ENCODE data around the gene LTK.

LTK gene

DNA sequence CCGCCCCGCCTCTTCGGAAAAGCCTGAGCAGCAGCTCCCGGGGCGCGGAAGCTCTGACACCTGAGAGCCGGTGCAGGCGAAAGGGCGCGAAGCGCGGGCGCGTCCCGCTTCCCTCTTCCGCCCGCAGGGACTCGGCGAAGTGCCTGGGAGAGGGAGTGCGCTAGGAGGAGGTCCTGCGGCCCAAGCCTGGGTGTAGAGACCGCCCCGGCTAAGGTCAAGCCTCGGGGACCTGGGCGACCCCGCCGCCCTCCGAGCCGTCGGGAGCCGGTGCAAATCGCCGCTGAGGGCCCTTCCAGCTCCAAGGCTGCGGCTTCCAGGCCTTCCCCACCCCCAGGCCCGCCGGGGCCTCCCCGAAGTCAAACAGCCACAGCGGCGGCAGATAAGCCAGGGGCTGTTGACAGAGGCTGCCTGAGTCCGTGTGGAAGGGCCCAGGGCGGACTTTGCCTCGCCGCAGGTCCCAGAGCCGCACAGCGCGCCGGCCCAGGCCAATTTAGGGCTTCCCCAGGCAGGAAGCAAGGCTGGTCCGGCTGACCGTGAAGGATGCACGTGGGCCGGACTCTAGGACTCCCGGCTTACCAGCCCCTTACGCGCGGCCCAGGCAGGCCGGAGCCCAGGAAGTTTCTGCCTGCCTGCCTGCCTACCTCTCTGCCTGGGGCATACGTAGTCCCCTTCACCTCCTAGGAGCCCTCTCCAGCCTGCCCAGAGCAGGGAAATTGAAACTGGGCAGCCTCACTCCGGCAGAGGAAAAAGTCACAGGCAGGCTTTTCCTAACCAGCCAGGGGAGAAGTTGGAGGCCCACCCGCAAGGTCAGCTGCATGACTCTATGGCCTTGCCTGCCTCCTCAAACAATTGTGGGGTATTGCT is 17.7 kb downstream of the LTK start:
- DNase-seq = no peak

DNA sequence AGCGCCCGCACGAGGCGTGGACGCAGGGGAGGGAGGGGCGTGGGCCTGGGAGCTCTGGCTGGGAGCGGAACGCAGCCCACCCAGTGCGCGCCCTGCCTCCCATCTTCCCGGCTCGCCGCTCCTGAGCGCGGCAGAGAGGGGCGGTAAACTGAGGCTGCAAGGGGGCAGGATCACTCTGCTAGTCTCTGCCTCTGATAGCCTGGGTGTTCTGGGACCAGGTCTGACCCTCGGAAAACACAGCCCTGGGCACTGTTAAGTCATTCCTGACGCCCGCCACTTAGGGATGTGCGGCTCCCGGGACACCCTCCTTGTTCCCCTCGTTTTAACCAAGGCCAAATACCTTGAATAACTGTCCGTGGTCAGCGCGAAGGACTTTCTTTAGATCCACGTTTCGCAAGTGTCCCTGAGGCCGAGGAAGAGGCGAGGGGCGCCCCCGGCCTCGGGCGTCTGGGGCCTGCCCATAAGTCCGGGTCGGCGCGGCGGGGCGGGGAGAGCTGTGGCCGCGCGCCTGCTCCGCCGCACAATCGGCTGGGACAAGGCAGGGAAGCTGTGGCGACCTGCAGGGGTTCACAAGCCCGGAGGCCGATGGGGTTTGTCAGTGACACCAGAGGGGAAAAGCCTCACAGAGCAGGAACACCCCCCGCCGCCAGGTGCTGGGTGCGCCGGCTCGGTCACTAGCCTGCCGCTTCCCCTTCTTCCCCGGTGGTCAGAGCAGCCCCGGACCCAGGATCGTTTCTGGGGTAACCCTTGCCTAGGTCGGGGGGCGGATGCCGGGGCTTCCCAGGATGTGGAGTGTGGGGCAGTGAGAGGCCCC is 18.5 kb downstream of the LTK start:
- no peak for DNase-seq

DNA sequence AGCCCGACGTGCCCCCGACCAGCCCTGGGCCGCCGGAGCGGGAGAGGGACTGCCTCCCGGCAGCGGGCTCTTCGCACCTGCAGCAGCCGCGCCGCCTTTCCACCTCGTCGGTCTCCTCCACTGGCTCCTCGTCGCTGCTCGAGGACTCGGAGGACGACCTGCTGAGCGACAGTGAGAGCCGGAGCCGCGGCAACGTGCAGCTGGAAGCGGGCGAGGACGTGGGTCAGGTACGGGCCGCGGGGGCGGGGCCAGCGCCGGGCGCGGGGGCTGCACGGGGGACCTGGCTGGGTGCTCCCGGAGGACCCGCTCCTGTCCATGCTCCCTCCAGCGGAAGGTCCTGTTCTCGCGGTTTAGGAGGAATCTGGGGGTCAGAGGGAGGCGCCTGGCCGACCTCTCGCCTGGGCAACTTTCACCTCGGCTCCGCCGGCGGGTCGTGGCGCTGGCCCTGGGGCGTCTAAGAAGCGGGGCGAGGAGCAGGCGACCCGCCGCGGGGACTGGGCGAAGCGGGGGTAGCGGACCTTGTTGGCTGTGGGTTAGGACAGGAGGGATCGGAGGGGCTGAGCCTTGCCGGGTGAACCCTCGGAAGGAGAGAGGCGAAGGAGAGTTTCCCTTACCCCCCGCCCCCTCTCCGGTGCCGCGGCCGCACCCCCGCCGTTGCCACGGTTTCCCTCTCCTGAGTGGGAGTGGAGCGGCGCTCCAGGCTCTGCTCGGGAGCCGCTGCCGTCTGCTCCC is 19.3 kb downstream of the LTK start:
- no peak for DNase-seq

DNA sequence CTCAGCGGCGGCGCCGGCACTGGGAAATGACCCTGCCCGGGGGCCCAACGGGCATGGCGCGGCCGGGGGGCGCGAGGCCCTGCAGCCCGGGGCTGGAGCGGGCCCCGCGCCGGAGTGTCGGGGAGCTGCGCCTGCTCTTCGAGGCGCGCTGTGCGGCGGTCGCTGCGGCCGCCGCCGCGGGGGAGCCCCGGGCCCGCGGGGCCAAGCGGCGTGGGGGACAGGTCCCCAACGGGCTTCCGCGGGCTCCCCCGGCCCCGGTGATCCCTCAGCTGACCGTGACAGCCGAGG is 19.8 kb downstream of the LTK start:
- no peak for DNase-seq

- peak; percentile 57 for DNase-seq
Measured at GRCh38 chr15:41493205-41493901, 20.3 kb downstream of the LTK start, which contains the start of gene ITPKA. Gene ITPKA, plus strand, starts transcription at chr15:41493874. Its CDS starts 54 bp downstream, at chr15:41493928.

- no peak for DNase-seq
Measured at GRCh38 chr15:41492597-41493204, 20.9 kb downstream of the LTK start.

- no peak for DNase-seq
Measured at GRCh38 chr15:41491889-41492288, 21.7 kb downstream of the LTK start.

DNA sequence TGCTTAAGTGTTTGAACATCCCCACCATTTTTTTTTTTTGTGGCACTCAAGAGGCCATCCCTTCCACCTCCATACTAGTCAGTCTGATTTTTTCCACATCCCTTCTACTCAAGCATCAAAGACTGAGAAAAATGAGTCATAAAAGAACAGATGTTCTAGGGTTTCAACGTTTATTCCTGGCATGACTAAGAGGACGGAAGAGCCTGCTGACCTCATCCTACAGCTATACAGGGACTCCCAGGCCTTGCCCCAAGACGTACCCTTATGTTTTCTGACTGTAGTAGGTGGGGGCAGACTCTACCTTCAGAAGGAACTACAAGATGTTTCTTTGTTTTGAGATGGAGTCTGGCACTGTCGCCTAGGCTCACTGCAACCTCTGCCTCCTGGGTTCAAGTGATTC is 23.3 kb downstream of the LTK start:
- peak; percentile 94 for DNase-seq

DNA sequence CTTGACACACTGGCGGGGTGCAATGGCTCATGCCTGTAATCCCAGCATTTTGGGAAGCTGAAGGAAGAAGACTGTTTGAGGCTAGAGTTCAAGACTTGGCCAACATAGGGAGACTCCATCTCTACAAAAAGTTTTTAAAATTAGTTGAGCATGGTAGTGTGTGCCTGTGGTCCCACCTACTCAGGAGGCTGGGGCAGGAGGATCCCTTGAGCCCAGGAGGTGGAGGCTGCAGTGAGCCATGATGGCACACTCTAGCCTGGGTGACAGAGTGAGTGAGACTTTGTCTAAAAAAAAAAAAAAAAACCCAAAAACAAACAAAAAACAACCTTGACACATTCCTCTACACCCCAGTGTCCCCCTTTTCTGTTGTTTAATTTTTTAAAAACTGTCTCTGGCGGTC is 24.0 kb downstream of the LTK start:
- DNase-seq = no peak

GRCh38 chr15:41487802-41488201 is 25.8 kb downstream of the LTK start:
- DNase-seq = no peak

GRCh38 chr15:41487381-41487780 is 26.2 kb downstream of the LTK start:
- no peak for DNase-seq

- no peak for DNase-seq
Measured at GRCh38 chr15:41486286-41486685, 27.3 kb downstream of the LTK start.

GRCh38 chr15:41484937-41485625 is 28.5 kb downstream of the LTK start:
- DNase-seq = no peak

DNA sequence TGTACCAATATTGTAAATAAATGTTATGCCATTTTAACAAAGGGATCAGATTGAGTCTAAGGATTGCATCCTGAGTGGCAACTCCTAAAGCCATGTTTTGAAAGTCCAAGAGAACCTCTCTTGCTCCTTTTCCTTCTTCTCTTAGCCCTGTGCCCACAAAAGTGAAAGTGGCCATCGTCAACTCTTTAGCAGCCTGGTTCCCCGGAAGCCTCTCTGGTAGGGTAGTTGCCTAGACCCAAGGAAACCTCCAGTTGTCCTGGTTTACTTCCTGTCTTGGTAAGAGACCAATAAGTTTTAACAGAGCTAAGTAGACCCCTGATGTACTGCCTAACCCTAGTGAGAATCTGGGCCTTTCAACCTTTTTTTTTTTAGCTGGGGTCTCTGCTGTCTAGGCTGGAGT is 30.1 kb downstream of the LTK start:
- no peak for DNase-seq

DNA sequence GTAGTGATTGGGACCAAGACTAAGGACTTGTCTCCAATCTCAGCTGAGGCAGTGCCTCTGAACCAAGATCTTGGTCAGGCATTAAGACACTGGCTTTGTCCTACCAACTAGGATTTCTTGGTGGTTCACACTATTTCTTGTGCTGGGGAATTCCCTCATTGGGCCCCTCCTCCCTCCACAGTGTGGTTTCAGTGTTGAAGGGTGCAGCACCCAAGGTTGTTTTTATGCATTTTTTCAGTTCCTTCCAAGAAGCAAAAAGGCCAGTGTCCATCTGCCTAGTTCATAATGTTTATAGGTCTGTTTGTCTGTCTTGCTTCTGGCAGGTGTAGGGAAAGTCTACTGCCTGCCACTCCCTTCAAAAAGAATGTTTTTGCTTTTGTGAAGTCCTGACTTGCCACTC is 30.5 kb downstream of the LTK start:
- no peak for DNase-seq

DNA sequence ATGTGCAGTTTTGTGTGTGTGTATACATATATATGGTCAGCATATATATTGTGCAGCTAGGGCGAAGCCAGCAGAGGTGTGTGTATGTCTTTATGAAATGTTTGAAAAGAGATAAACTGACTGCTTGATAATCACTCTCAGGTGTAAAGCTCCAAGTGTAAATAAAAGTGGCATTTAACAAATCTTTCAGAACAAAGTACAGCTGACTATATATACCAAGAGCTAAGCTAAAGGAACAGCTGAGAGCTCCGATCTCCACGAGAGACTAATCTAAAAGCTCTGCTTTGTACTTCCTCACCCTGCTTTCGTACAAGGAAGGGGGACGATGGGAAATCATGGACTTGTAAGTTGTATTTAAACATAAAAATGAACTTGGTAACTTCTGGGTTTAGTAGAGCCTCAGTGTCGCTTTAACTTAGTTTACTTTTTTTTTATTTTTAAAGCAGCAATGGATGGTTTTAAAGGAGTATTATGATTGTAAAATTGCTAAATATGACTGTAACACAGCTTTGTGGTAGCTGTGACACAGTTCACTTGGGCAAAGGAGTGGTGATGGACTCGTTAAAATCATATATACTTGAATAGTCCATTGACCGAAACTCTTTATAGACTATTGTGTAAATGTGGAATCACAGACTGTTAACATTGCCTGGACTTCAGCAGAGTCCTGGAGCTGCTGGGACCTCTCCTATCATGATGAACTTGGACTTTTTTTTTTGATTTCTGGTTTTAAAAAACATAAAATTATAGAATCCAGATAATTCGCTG is 31.3 kb downstream of the LTK start:
- DNase-seq = no peak

DNA sequence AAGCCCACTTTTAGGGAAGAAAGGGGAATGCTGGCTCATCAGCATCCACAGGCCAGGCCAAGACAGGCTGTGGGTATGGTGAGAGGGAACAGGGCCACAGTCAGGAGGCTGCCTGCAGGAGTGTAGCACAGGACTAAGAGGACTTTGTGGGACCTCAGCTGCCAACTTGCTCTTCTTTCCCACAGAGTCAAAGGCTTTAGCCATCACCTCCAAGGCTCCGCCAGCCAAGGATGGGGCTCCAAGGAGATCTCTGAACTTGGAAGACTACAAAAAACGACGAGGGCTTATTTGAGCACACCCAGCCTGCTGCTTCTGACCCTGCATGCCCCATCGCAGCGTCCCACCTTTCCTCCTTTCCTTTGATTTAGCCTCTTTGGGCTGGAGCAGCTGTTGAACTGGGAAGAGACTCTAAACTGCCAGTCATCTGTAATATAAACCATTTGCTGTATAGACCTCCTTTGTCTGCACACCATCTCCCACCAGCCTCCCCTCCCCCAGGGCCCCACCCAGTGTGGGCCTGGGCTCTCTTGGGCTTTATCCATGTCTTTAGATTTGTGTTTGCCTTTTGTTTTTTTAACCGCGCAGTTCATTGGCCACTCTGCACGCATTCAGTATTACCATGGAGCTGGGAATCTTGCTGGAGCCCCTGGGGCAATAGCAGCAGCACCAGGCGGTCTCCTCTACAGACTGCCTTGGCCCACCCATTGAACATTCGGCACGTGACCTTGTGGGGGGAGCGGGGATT is 33.1 kb downstream of the LTK start:
- DNase-seq = no peak

DNA sequence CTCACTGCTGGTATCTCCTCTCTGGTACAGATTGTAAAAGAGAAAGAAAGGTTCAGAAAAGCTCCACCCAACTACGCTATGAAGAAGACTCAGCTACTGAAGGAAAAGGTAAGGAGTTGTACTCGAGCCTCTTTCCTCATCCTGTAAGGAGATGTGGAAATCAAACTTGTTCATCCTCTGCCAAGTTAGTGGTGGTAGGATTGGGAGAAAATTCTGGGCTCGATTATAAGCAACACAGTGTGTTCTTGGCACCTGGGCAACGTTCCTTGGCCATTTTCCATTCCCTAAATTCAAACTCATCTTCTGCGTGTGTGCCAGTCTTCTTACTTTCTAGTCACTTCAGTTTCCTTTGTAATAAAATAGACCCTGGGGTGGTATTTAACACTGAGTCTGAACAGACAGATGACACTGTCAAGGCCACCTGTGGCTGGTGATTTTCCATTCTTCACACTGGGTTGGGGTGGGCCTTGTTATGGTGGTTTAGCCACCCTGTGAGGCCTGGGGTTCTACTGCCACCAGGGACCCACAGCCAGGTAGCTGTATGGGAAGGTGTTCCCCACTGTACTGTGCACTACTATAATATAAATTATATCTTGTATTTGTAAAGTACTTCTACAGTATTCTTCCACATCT is 37.1 kb downstream of the LTK start:
- DNase-seq = no peak

DNA sequence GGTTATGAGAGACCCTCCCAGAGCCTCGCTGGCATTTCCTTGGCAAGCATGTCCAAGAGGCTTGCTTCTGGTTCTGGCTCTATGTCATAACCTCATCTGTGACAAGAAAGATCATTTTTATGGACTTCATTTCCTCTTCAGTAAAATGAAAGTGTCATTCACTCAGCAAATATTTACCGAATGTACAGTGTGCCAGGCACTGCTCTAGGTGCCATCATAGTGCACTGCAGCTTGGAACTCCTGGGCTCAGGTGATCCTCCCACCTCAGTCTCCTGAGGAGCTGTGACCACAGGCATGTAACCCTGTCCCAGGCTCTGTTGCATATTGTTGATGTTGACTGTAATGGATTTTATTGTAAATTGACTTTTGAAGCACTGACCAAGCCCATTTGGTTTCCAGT is 38.7 kb downstream of the LTK start:
- DNase-seq = no peak

DNA sequence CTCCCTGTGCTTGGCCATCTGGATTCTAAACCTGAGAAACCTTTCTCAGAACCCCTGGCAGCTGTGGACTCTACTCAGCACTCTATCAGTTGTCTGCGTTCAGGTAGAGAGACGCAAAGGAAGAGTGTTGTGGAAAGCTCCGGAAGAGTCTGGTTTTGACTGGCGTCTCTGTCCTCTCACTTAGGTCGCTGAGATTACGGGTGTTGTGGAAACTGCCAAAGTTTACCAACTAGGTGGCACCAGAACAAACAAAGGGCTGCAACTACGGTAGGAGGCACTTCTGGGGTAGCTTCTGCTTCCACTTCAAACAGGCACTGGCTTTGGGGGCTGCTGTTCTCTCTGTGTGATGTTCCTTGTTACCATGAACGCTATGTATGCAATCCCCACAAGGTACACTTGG is 39.2 kb downstream of the LTK start:
- DNase-seq = no peak
